Middle frontal gyrus (tissue), 1 donor: ENCODE results near the gene BTBD2.
"Not testable (repeated sequence)": the region's sequence is repeated elsewhere in the genome, so short reads cannot be mapped to it uniquely, and the experiment has no call there.

Experiments used
- DNase-seq: peaks from one replicate; pipeline ENCODE4 v3.0.0-alpha.2; 2015; ENCODE audit warnings: low spot score; ENCODE audit errors: extremely low spot score

The BTBD2 gene

GRCh38 chr19:2040647-2041432 lies 25.3 kb upstream of the BTBD2 start:
- DNase-seq = no peak

- DNase-seq = no peak
Observed at GRCh38 chr19:2039959-2040646, 24.6 kb upstream of the BTBD2 start.

GRCh38 chr19:2039089-2039958 lies 23.8 kb upstream of the BTBD2 start:
- no peak for DNase-seq

GRCh38 chr19:2038284-2039088 lies 23.0 kb upstream of the BTBD2 start:
- no peak for DNase-seq

- DNase-seq = no peak
Observed at GRCh38 chr19:2037651-2038255, 22.2 kb upstream of the BTBD2 start.

- DNase-seq = no peak
Observed at GRCh38 chr19:2036424-2036823, 20.9 kb upstream of the BTBD2 start.

GRCh38 chr19:2035590-2035991 lies 20.1 kb upstream of the BTBD2 start:
- no peak for DNase-seq

GRCh38 chr19:2034729-2035589 lies 19.4 kb upstream of the BTBD2 start:
- no peak for DNase-seq

- not testable (repeated sequence) for DNase-seq
Observed at GRCh38 chr19:2034253-2034652, 18.7 kb upstream of the BTBD2 start.

- DNase-seq = no peak
Observed at GRCh38 chr19:2033825-2034159, 18.3 kb upstream of the BTBD2 start.

GRCh38 chr19:2033115-2033824 lies 17.8 kb upstream of the BTBD2 start:
- no peak for DNase-seq

GRCh38 chr19:2032296-2032941 lies 16.9 kb upstream of the BTBD2 start:
- peak; percentile 61 for DNase-seq

GRCh38 chr19:2027361-2027760 lies 11.8 kb upstream of the BTBD2 start:
- DNase-seq = no peak

- DNase-seq = no peak
Observed at GRCh38 chr19:2026770-2027169, 11.3 kb upstream of the BTBD2 start.

- no peak for DNase-seq
Observed at GRCh38 chr19:2022289-2022688, 6.8 kb upstream of the BTBD2 start.

- DNase-seq = no peak
Observed at GRCh38 chr19:2021453-2022140, 6.1 kb upstream of the BTBD2 start.

- DNase-seq = no peak
Observed at GRCh38 chr19:2018752-2019151, 3.2 kb upstream of the BTBD2 start.
